DND-41 (cell line): ENCODE data around the gene NYAP2.

ENCODE experiments used
- EZH2 ChIP-seq: IDR thresholded peaks from 3 replicates; pipeline ENCODE4 v1.6.1; 2012; ENCODE audit warnings: borderline replicate concordance, low read depth, mild to moderate bottlenecking, moderate library complexity, low read length, inconsistent platforms; ENCODE audit not compliant: severe bottlenecking
- TF ChIP-seq, protein P1 (sequence below): IDR thresholded peaks from 2 replicates; pipeline ENCODE4 v1.5.1; 2012; ENCODE audit warnings: borderline replicate concordance, low read length, moderate library complexity, mild to moderate bottlenecking; ENCODE audit not compliant: poor library complexity, severe bottlenecking; ENCODE audit errors: extremely low read depth

DNA sequence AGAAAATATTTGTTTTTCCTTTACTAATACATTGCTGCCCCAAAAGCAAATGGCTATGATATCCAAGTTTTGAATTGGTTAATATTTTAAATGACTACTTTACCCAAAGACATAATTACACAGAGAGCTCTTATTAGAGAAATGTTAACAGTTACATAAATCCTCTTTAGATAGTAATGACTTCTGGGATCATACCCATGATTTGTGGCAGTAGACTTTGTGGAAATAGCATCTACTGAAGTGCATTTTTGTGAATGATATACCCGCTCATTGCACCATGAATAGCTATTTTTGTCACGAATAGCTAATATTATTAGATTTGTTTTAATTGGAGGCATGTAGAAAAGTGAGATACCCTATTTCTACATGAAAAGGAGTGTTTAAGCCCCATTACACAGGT is 15.8 kb downstream of the NYAP2 start:
- TF ChIP-seq, protein P1, sequence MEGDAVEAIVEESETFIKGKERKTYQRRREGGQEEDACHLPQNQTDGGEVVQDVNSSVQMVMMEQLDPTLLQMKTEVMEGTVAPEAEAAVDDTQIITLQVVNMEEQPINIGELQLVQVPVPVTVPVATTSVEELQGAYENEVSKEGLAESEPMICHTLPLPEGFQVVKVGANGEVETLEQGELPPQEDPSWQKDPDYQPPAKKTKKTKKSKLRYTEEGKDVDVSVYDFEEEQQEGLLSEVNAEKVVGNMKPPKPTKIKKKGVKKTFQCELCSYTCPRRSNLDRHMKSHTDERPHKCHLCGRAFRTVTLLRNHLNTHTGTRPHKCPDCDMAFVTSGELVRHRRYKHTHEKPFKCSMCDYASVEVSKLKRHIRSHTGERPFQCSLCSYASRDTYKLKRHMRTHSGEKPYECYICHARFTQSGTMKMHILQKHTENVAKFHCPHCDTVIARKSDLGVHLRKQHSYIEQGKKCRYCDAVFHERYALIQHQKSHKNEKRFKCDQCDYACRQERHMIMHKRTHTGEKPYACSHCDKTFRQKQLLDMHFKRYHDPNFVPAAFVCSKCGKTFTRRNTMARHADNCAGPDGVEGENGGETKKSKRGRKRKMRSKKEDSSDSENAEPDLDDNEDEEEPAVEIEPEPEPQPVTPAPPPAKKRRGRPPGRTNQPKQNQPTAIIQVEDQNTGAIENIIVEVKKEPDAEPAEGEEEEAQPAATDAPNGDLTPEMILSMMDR: no peak
- no peak for TF ChIP-seq EZH2
